Small intestine (tissue), 7 donors: ENCODE data around the gene CASK. TPM values are rescaled to one million over a fixed set of nuclear protein-coding genes. Genes with fewer than 3 reads are reported as not detected.

ENCODE experiments used
- DNase-seq, 2 donors: peaks; one replicate each; pipeline versions ENCODE4 v3.0.0 to v3.0.0-alpha.2; 2013
- FAIRE-seq: peaks from 2 replicates; lab custom pipeline; 2012; peaks lifted over from hg19 to GRCh38; lab: Jason Lieb, UNC
- H3K27ac ChIP-seq, 3 donors: one replicate each; pipeline ENCODE4 v1.5.1; 2013; ENCODE audit warnings: low read length in 2 of 3, mild to moderate bottlenecking in 2 of 3, control low read depth in 1 of 3, inconsistent platforms in 1 of 3, low read depth in 1 of 3, moderate library complexity in 1 of 3
- H3K27me3 ChIP-seq, 3 donors: one replicate each; pipeline ENCODE4 v1.6.1; 2013; ENCODE audit warnings: low read length in 3 of 3, inconsistent platforms in 1 of 3; ENCODE audit not compliant: control insufficient read depth in 3 of 3, insufficient read depth in 3 of 3
- H3K36me3 ChIP-seq, 3 donors: one replicate each; pipeline ENCODE4 v1.6.1; 2013; ENCODE audit warnings: low read length in 3 of 3, inconsistent platforms in 1 of 3, low read depth in 1 of 3, mild to moderate bottlenecking in 1 of 3, moderate library complexity in 1 of 3; ENCODE audit not compliant: control insufficient read depth in 3 of 3, insufficient read depth in 2 of 3
- H3K4me1 ChIP-seq, 3 donors: one replicate each; pipeline ENCODE4 v1.6.1; 2013; ENCODE audit warnings: low read length in 2 of 3, inconsistent platforms in 1 of 3, low read depth in 1 of 3, mild to moderate bottlenecking in 1 of 3, moderate library complexity in 1 of 3; ENCODE audit not compliant: control insufficient read depth in 3 of 3, insufficient read depth in 2 of 3
- H3K4me3 ChIP-seq, 3 donors: one replicate each; pipeline ENCODE4 v1.5.1; 2013; ENCODE audit warnings: low read length in 3 of 3, control low read depth in 1 of 3, inconsistent platforms in 1 of 3, low read depth in 1 of 3, mild to moderate bottlenecking in 1 of 3, moderate library complexity in 1 of 3
- H3K9me3 ChIP-seq, 2 donors: one replicate each; pipeline ENCODE4 v1.6.1; 2013; ENCODE audit warnings: low read depth in 1 of 2, low read length in 1 of 2; ENCODE audit not compliant: control insufficient read depth in 2 of 2, insufficient read depth in 1 of 2
- WGBS, 3 donors: extraction: QIAGEN DNeasy Blood & Tissue Kit; methylation state at CpG; one replicate each; pipeline ENCODE4 v1.1.7; 2013; 5-methylcytosine and 5-hydroxymethylcytosine counted together
- polyA plus RNA-seq, 4 donors: library from polyadenylated mRNA; stranded (reverse) in 3 of 4; unstranded in 1 of 4; fragments of 200-250 nt in 3 of 4; fragments of 120-200 nt in 1 of 4; gene quantifications; one replicate each; pipeline versions ENCODE4 v1.2.1 to v1.2.3, GENCODE V29; 2013
- donor health status: healthy with polysubstance abuse.
- donor health status: control.
- donor health status: control.
- donor health status: Bipolar disorder and iron deficiency.
- donor health status: healthy.

The CASK gene
- polyA plus RNA-seq, 4 donors = 16.5 to 77.8 (median 25.2) TPM

DNA sequence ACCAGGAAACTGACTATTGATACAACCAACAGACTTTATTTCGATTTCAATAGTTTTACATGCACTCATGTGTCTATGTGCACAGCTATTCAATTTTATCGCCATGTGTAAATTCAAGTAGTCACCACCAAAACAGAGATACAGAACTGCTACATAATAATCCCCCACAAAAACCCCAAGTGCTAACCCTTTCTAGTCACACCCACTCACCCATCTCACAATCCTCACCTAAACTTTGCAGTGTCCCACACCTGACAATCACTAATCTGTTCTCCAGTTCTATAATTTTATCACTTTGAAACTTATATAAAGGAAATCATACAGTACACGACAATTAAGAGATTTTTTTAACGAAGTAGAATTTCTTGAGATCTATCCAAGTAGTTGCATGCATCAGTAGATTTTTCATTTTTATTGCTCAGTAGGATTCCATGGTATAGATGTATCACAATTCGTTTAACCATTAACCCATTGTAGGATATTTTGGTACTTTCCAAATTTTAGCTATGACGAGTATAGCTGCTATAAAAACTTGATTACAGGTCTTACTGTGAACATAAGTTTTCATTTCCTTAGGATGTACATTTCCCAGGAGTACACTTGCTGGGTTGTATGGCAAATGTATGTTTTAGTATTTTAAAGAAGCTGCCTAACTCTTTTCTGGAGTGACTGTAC lies 85.9 kb downstream of the CASK start:
- peaks cover 0 to 3% of the 10 kb centered on the region in 2 donors for H3K9me3 ChIP-seq
- no peak overlapping the region for H3K27ac ChIP-seq
- DNase-seq (no peak), FAIRE-seq (no peak)
- no peaks in the 10 kb centered on the region for H3K4me1 ChIP-seq
- WGBS, 3 donors = 55 to 83% (median 67%) methylated on average over 6 of the region's 6 CpGs
- H3K36me3 ChIP-seq = peaks cover 0 to 4% (median 0%) of the 10 kb centered on the region in 3 donors
- no peak overlapping the region for H3K4me3 ChIP-seq
- H3K27me3 ChIP-seq = no peaks in the 10 kb centered on the region

- H3K36me3 ChIP-seq = peaks cover 0 to 5% (median 0%) of the 10 kb centered on the region in 3 donors
- 76 to 83% (median 80%) methylated on average over 1 of the region's 1 CpG for WGBS, 3 donors
Observed at GRCh38 chrX:41828826-41829225, 94.5 kb downstream of the CASK start.

DNA sequence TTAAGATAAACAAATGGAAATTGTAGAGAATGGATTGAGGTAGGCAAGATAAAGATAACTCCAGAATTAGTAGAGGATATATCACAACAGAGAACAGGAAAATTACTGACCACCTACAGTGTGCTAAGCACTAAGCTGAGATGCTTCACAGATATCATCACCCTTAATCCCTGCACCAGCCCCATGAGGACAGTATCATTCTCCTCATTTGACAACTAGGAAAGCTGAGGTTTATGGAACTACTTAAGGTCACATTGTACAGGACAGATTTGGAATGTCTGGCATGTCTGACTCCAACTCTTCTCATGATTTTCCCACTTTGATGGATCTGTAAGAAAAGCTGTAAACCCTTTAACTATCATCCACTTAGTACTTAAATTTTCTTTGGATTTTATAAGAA lies 95.5 kb downstream of the CASK start:
- Histone ChIP-seq H3K27ac (peak overlapping the region in 1 of 3 donors; percentile 20), H3K9me3 (no peaks in the 10 kb centered on the region), H3K27me3 (no peaks in the 10 kb centered on the region), H3K36me3 (peaks cover 0 to 5% (median 0%) of the 10 kb centered on the region in 3 donors), H3K4me1 (peaks cover 0 to 11% (median 0%) of the 10 kb centered on the region in 3 donors), H3K4me3 (no peak overlapping the region)
- DNase-seq (no peak), FAIRE-seq (no peak)

More at GRCh38 chrX:41828826-41829225, 94.5 kb downstream of the CASK start:
- no peaks in the 10 kb centered on the region for H3K9me3 ChIP-seq
- FAIRE-seq (no peak), DNase-seq (no peak)
- no peak overlapping the region for H3K27ac ChIP-seq
- H3K4me1 ChIP-seq = peaks cover 0 to 5% (median 0%) of the 10 kb centered on the region in 3 donors
- H3K4me3 ChIP-seq = no peak overlapping the region
- H3K27me3 ChIP-seq = no peaks in the 10 kb centered on the region

DNA sequence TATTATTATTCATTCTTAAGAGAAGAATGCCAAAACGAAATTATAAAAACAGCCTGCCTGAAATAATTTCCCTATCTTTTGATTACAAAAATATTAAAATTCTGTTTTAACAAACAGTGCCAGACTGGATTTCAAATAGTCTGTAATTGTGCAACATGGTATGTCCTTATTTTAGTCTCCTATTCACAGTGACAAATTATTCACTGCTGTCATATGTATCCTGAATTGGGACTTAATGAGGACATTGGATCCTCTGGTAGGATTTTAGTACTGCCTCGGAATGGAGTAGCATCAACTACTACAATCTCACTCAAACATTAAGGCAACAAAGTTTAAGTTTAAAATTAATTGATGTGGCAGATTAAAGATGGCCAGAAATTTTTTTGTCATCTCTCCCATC lies 97.6 kb downstream of the CASK start:
- Histone ChIP-seq H3K27ac (no peak overlapping the region), H3K27me3 (no peaks in the 10 kb centered on the region), H3K36me3 (peaks cover 0 to 5% (median 0%) of the 10 kb centered on the region in 3 donors), H3K4me3 (no peak overlapping the region), H3K9me3 (peaks cover 0 to 4% of the 10 kb centered on the region in 2 donors), H3K4me1 (peaks cover 0 to 11% (median 0%) of the 10 kb centered on the region in 3 donors)
- DNase-seq (no peak), FAIRE-seq (no peak)
- whole genome bisulfite sequencing, 3 donors = 62 to 77% (median 64%) methylated on average over 2 of the region's 2 CpGs

- WGBS, 3 donors = 37 to 64% (median 57%) methylated on average over 3 of the region's 3 CpGs
- DNase-seq (peak; percentile 24 to 63), FAIRE-seq (no peak)
- peaks cover 0 to 11% (median 0%) of the 10 kb centered on the region in 3 donors for H3K4me1 ChIP-seq
- H3K36me3 ChIP-seq = peaks cover 0 to 3% (median 0%) of the 10 kb centered on the region in 3 donors
- peaks cover 0 to 4% of the 10 kb centered on the region in 2 donors for H3K9me3 ChIP-seq
- H3K4me3 ChIP-seq = no peak overlapping the region
- H3K27ac ChIP-seq = peak overlapping the region in 1 of 3 donors; percentile 34
- no peaks in the 10 kb centered on the region for H3K27me3 ChIP-seq
Observed at GRCh38 chrX:41824551-41824950, 98.8 kb downstream of the CASK start.

DNA sequence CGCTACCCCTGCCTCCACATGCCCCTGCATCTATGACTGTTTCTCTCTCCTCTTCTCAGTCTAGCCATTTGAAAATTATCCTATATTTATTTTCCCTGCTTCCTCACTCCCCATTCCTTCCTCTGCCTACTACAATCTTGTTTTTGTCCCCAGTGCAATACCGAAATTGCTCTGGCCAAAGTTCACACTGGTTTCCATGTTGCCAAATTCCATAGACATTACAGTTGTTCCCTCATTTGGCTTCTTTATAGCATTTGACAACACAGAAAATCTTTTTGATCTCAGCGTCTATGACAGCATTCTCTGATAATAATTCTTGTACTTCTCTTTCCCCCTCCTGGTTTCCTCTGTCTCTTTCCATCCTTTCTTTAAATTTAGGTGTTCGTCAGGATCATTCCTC lies 100.0 kb downstream of the CASK start:
- Histone ChIP-seq H3K36me3 (peaks cover 0 to 3% (median 0%) of the 10 kb centered on the region in 3 donors), H3K27ac (peak overlapping the region in 1 of 3 donors; percentile 67), H3K27me3 (no peaks in the 10 kb centered on the region), H3K9me3 (peaks cover 0 to 4% of the 10 kb centered on the region in 2 donors), H3K4me1 (peaks cover 0 to 11% (median 0%) of the 10 kb centered on the region in 3 donors), H3K4me3 (no peak overlapping the region)
- DNase-seq (peak; percentile 75 to 77), FAIRE-seq (no peak)
- 23 to 49% (median 40%) methylated on average over 3 to 4 of the region's 4 CpGs for WGBS, 3 donors

GRCh38 chrX:41822892-41823291 lies 100.5 kb downstream of the CASK start:
- DNase-seq (peak; percentile 42 to 61), FAIRE-seq (no peak)
- WGBS, 3 donors = 17 to 63% (median 53%) methylated on average over 2 of the region's 2 CpGs
- no peak overlapping the region for H3K4me3 ChIP-seq
- H3K36me3 ChIP-seq = peaks cover 0 to 3% (median 0%) of the 10 kb centered on the region in 3 donors
- H3K9me3 ChIP-seq = peaks cover 0 to 4% of the 10 kb centered on the region in 2 donors
- H3K27ac ChIP-seq = peak overlapping the region in 2 of 3 donors; percentile 62 to 67
- H3K4me1 ChIP-seq = peaks cover 0 to 11% (median 0%) of the 10 kb centered on the region in 3 donors
- no peaks in the 10 kb centered on the region for H3K27me3 ChIP-seq

- WGBS, 3 donors = 55 to 80% (median 73%) methylated on average over 5 of the region's 5 CpGs
- no peak for FAIRE-seq
- peaks cover 0 to 12% of the 10 kb centered on the region in 2 donors for H3K9me3 ChIP-seq
- H3K27ac ChIP-seq = no peak overlapping the region
- DNase-seq = no peak
- peaks cover 0 to 5% (median 0%) of the 10 kb centered on the region in 3 donors for H3K36me3 ChIP-seq
- no peaks in the 10 kb centered on the region for H3K27me3 ChIP-seq
- no peaks in the 10 kb centered on the region for H3K4me1 ChIP-seq
- no peak overlapping the region for H3K4me3 ChIP-seq
Observed at GRCh38 chrX:41808047-41808446, 115.3 kb downstream of the CASK start.
